Neural progenitor cell (in vitro differentiated cells): ENCODE results near the gene CDH26. TPM values are rescaled to one million over a fixed set of nuclear protein-coding genes. Genes with fewer than 3 reads are reported as not detected.

ENCODE experiments used
- DNase-seq: peaks from one replicate; pipeline ENCODE4 v3.0.0-alpha.2; 2016; ENCODE audit warnings: low spot score
- H2AFZ ChIP-seq: fragments of 200-600 bp; sonication (generic); replicated peaks from 2 replicates; pipeline ENCODE4 v1.6.1; 2016; ENCODE audit warnings: antibody characterized with exemption
- H3F3A ChIP-seq: fragments of 200-600 bp; sonication (generic); 2 replicates; pipeline ENCODE4 v1.6.1; 2016; ENCODE audit warnings: antibody characterized with exemption, low read depth
- H3K27ac ChIP-seq: fragments of 200-600 bp; sonication (generic); 2 replicates; pipeline ENCODE4 v1.5.1; 2016; ENCODE audit warnings: mild to moderate bottlenecking
- H3K27me3 ChIP-seq: fragments of 200-600 bp; sonication (generic); 2 replicates; pipeline ENCODE4 v1.6.1; 2016; ENCODE audit warnings: mild to moderate bottlenecking, moderate library complexity
- H3K36me3 ChIP-seq: fragments of 200-600 bp; sonication (generic); 2 replicates; pipeline ENCODE4 v1.5.1; 2016
- H3K4me1 ChIP-seq: fragments of 200-600 bp; sonication (generic); 2 replicates; pipeline ENCODE4 v1.6.1; 2016; ENCODE audit warnings: mixed run types
- H3K4me2 ChIP-seq: fragments of 200-600 bp; sonication (generic); 2 replicates; pipeline ENCODE4 v1.6.1; 2016
- H3K4me3 ChIP-seq: fragments of 200-600 bp; sonication (generic); 2 replicates; pipeline ENCODE4 v1.5.1; 2016
- H3K79me2 ChIP-seq: fragments of 200-600 bp; sonication (generic); 2 replicates; pipeline ENCODE4 v1.6.1; 2016; ENCODE audit warnings: low read depth
- H3K9ac ChIP-seq: fragments of 200-600 bp; sonication (generic); 2 replicates; pipeline ENCODE4 v1.6.1; 2016
- H3K9me3 ChIP-seq: fragments of 200-600 bp; sonication (generic); 2 replicates; pipeline ENCODE4 v1.5.1; 2016; ENCODE audit warnings: low read depth
- H4K20me1 ChIP-seq: fragments of 200-600 bp; sonication (generic); 2 replicates; pipeline ENCODE4 v1.6.1; 2016; ENCODE audit warnings: low read depth
- H3K27ac Mint-ChIP-seq: 3 replicates; pipeline ENCODE4 v1.8.0; 2021; ENCODE audit warnings: mixed read lengths
- H3K27me3 Mint-ChIP-seq: 2 replicates; pipeline ENCODE4 v1.8.0; 2022; ENCODE audit warnings: low read depth, mild to moderate bottlenecking, inconsistent platforms, moderate library complexity, mixed read lengths; ENCODE audit not compliant: insufficient read depth
- H3K36me3 Mint-ChIP-seq: 3 replicates; pipeline ENCODE4 v1.8.0; 2021; ENCODE audit warnings: mixed read lengths
- H3K4me1 Mint-ChIP-seq: 3 replicates; pipeline ENCODE4 v1.8.0; 2021; ENCODE audit warnings: mixed read lengths
- H3K4me3 Mint-ChIP-seq: 3 replicates; pipeline ENCODE4 v1.8.0; 2021; ENCODE audit warnings: mild to moderate bottlenecking, moderate library complexity, mixed read lengths
- H3K9me3 Mint-ChIP-seq: 3 replicates; pipeline ENCODE4 v1.8.0; 2020; ENCODE audit warnings: mixed read lengths
- CTCF ChIP-seq: fragments of 200-600 bp; sonication (generic); IDR thresholded peaks from 2 replicates; pipeline ENCODE4 v1.5.1; 2017; ENCODE audit warnings: antibody characterized with exemption, mild to moderate bottlenecking
- EZH2 ChIP-seq: fragments of 200-600 bp; sonication (generic); IDR thresholded peaks from 2 replicates; pipeline ENCODE4 v1.6.1; 2017; ENCODE audit warnings: antibody characterized with exemption, mild to moderate bottlenecking, moderate library complexity
- EZH2phosphoT487 ChIP-seq: fragments of 200-600 bp; sonication (generic); IDR thresholded peaks from 2 replicates; pipeline ENCODE4 v1.6.1; 2017; ENCODE audit warnings: antibody characterized with exemption
- total RNA-seq: library from RNA; depleted of rRNA; stranded (reverse); fragments of >200 nt; gene quantifications from 2 replicates; pipeline ENCODE4 v1.2.3, GENCODE V29; 2015; ENCODE audit warnings: low replicate concordance

CDH26 gene
- total RNA-seq, 1 donor from 2014 or later: not detected

- Histone ChIP-seq H3K27me3 (no peaks in the 10 kb centered on the region), H3K9ac (no peak overlapping the region), H3K27ac (no peak overlapping the region), H3K4me2 (no peak overlapping the region), H3K4me3 (no peak overlapping the region), H3F3A (no peaks in the 10 kb centered on the region), H2AFZ (no peak overlapping the region), H3K36me3 (no peaks in the 10 kb centered on the region), H3K79me2 (no peaks in the 10 kb centered on the region), H3K4me1 (no peaks in the 10 kb centered on the region), H3K9me3 (no peaks in the 10 kb centered on the region), H4K20me1 (no peaks in the 10 kb centered on the region)
- Mint-ChIP-seq H3K9me3 (peaks cover 6% of the 10 kb centered on the region), H3K27me3 (peaks cover 3% of the 10 kb centered on the region), H3K4me1 (peaks cover 7% of the 10 kb centered on the region), H3K27ac (no peak overlapping the region), H3K36me3 (no peaks in the 10 kb centered on the region), H3K4me3 (no peak overlapping the region)
- no peak for TF ChIP-seq EZH2phosphoT487
- no peak for TF ChIP-seq CTCF
- TF ChIP-seq EZH2: no peak
- no peak for DNase-seq
Observed at GRCh38 chr20:60024245-60024644, 66.0 kb downstream of the CDH26 start.

GRCh38 chr20:60024801-60025200, 66.6 kb downstream of the CDH26 start:
- Histone ChIP-seq H3K9me3 (no peaks in the 10 kb centered on the region), H3K27me3 (no peaks in the 10 kb centered on the region), H3K79me2 (no peaks in the 10 kb centered on the region), H4K20me1 (no peaks in the 10 kb centered on the region), H2AFZ (no peak overlapping the region), H3K4me2 (no peak overlapping the region), H3K9ac (no peak overlapping the region), H3K36me3 (no peaks in the 10 kb centered on the region), H3K27ac (no peak overlapping the region), H3K4me1 (no peaks in the 10 kb centered on the region), H3F3A (no peaks in the 10 kb centered on the region), H3K4me3 (no peak overlapping the region)
- no peak overlapping the region for H3K27ac Mint-ChIP-seq
- H3K4me1 Mint-ChIP-seq: peaks cover 7% of the 10 kb centered on the region
- no peak overlapping the region for H3K4me3 Mint-ChIP-seq
- peak; percentile 21 for DNase-seq
- peaks cover 7% of the 10 kb centered on the region for H3K27me3 Mint-ChIP-seq
- peak; percentile 15 for TF ChIP-seq CTCF
- TF ChIP-seq EZH2phosphoT487: no peak
- no peak for TF ChIP-seq EZH2
- H3K36me3 Mint-ChIP-seq: no peaks in the 10 kb centered on the region
- H3K9me3 Mint-ChIP-seq: peaks cover 9% of the 10 kb centered on the region

DNA sequence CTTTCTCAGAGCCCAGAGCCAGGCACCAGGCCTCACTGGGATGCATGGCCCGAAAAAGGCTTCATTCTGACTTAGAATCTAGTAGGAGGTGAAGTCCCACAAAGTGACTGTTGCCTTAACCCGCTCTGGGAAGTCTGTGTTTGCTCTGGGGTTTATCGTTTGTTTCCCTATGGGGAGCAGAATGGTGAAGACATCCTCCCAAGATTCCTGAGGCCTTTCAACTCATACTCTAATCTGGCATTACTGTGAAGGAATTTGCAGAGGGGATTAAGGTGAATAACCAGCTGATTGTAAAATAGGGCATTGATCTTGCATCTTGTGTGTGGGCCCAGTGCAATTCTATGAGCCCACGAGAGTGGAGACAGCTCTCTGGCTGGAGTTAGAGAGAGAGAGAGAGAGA, 67.8 kb downstream of the CDH26 start:
- Histone ChIP-seq H3K27ac (no peak overlapping the region), H3K4me2 (no peak overlapping the region), H2AFZ (no peak overlapping the region), H3F3A (no peaks in the 10 kb centered on the region), H4K20me1 (no peaks in the 10 kb centered on the region), H3K9me3 (no peaks in the 10 kb centered on the region), H3K4me1 (no peaks in the 10 kb centered on the region), H3K27me3 (no peaks in the 10 kb centered on the region), H3K79me2 (no peaks in the 10 kb centered on the region), H3K4me3 (no peak overlapping the region), H3K36me3 (no peaks in the 10 kb centered on the region), H3K9ac (no peak overlapping the region)
- peak overlapping the region; percentile 67 for H3K27ac Mint-ChIP-seq
- H3K9me3 Mint-ChIP-seq: peaks cover 12% of the 10 kb centered on the region
- TF ChIP-seq CTCF (no peak), EZH2 (no peak), EZH2phosphoT487 (no peak)
- no peaks in the 10 kb centered on the region for H3K36me3 Mint-ChIP-seq
- H3K27me3 Mint-ChIP-seq: peaks cover 7% of the 10 kb centered on the region
- no peak for DNase-seq
- peaks cover 7% of the 10 kb centered on the region for H3K4me1 Mint-ChIP-seq
- peak overlapping the region; percentile 44 for H3K4me3 Mint-ChIP-seq
